Renal pelvis (tissue), 3 donors: Measurements from ENCODE around the gene RALGAPA1. TPM values are rescaled to one million over a fixed set of nuclear protein-coding genes. Genes with fewer than 3 reads are reported as not detected.

ENCODE experiments used
- polyA plus RNA-seq, 3 donors: library from polyadenylated mRNA; unstranded; fragments of 120-200 nt; gene quantifications; one replicate each; pipeline ENCODE4 v1.2.1, GENCODE V29; 2013; ENCODE audit not compliant: insufficient read length in 3 of 3

The RALGAPA1 gene
- polyA plus RNA-seq, 3 donors, result 32.6 to 47.3 (median 43.3) TPM

Other genes starting within 250 kb of the RALGAPA1 start
- gene BRMS1L, start 17.0 kb upstream of the RALGAPA1 start, polyA plus RNA-seq, result 10 to 100 TPM; 16.4 to 18.7 (median 17.5) TPM